Aorta (tissue), 5 donors: ENCODE results near the gene DOCK9. TPM values are rescaled to one million over a fixed set of nuclear protein-coding genes. Genes with fewer than 3 reads are reported as not detected.

ENCODE experiments used
- ATAC-seq: fragments of 200-7000 bp; cut with Tn5 transposase; one replicate; pipeline ENCODE4 v1.9.1; 2022; ENCODE audit warnings: moderate library complexity; ENCODE audit not compliant: low FRiP score
- DNase-seq, 2 donors: peaks; one replicate each; pipeline ENCODE4 v3.0.0-alpha.2; 2020
- H3K27ac ChIP-seq, 2 donors: one replicate each; pipeline ENCODE4 v1.5.1; 2013; ENCODE audit warnings: low read length in 2 of 2, mild to moderate bottlenecking in 2 of 2, moderate library complexity in 2 of 2, control low read depth in 1 of 2, inconsistent platforms in 1 of 2, low read depth in 1 of 2
- H3K27me3 ChIP-seq, 2 donors: one replicate each; pipeline ENCODE4 v1.6.1; 2013; ENCODE audit warnings: control low read depth in 1 of 2, low read length in 1 of 2, mild to moderate bottlenecking in 1 of 2, moderate library complexity in 1 of 2; ENCODE audit not compliant: insufficient read depth in 2 of 2, control insufficient read depth in 1 of 2
- H3K36me3 ChIP-seq, 2 donors: one replicate each; pipeline ENCODE4 v1.6.1; 2013; ENCODE audit warnings: control low read depth in 1 of 2, low read length in 1 of 2, mild to moderate bottlenecking in 1 of 2; ENCODE audit not compliant: insufficient read depth in 2 of 2, control insufficient read depth in 1 of 2
- H3K4me1 ChIP-seq, 2 donors: one replicate each; pipeline ENCODE4 v1.6.1; 2013; ENCODE audit warnings: low read length in 2 of 2, control low read depth in 1 of 2, mild to moderate bottlenecking in 1 of 2, moderate library complexity in 1 of 2; ENCODE audit not compliant: insufficient read depth in 2 of 2, control insufficient read depth in 1 of 2
- H3K4me3 ChIP-seq, 2 donors: one replicate each; pipeline ENCODE4 v1.5.1; 2013; ENCODE audit warnings: low read length in 2 of 2, control low read depth in 1 of 2, mild to moderate bottlenecking in 1 of 2
- H3K9me3 ChIP-seq: one replicate; pipeline ENCODE4 v1.6.1; 2013; ENCODE audit warnings: mild to moderate bottlenecking, low read length; ENCODE audit not compliant: control insufficient read depth
- WGBS, 2 donors: extraction: QIAGEN DNeasy Blood & Tissue Kit; methylation state at CpG; one replicate each; pipeline ENCODE4 v1.1.7; 2013; 5-methylcytosine and 5-hydroxymethylcytosine counted together
- intact Hi-C, 2 donors: fragments of 100-400 bp; cut with DNase I; formaldehyde crosslinking; loops; one replicate each; pipeline versions ENCODE4 v1.14.2 to v1.15.0; 2022
- polyA plus RNA-seq, 2 donors: library from polyadenylated mRNA; stranded (reverse); fragments of 200-250 nt; gene quantifications; one replicate each; pipeline ENCODE4 v1.2.3, GENCODE V29; 2013
- total RNA-seq, 2 donors: library from RNA; stranded (reverse); fragmentation: NEBNext Ultra II Directional; extraction: Animal tissue kit (Norgen Biotek cat#: 25700); gene quantifications; one replicate each; pipeline ENCODE4 v1.2.1, GENCODE V29; 2021
- donor health status: healthy with polysubstance abuse.
- donor health status: Bipolar disorder and iron deficiency.
- donor health status: DM: no; HTN: no; CAD: no.
- donor health status: DM: no; HTN: no; CAD: no.
- donor health status: DM: yes; HTN: yes; CAD: no.

DOCK9 gene
- total and polyA plus RNA-seq, 4 donors, result 9.1 to 107 (median 43.8) TPM

GRCh38 chr13:98792785-98793495 lies 184.9 kb downstream of the DOCK9 start:
- DNase-seq (no peak), ATAC-seq (no peak)
- Histone ChIP-seq H3K9me3 (no peaks in the 10 kb centered on the region), H3K36me3 (peaks cover 2 to 8% of the 10 kb centered on the region in 2 donors), H3K4me1 (no peaks in the 10 kb centered on the region), H3K27me3 (no peaks in the 10 kb centered on the region), H3K4me3 (no peak overlapping the region), H3K27ac (no peak overlapping the region)
- WGBS, 2 donors, result 87 to 88% methylated on average over 11 of the region's 11 CpGs
- intact Hi-C loops, result no loop called here

GRCh38 chr13:98792321-98792720 lies 185.5 kb downstream of the DOCK9 start:
- intact Hi-C loops, result no loop called here
- Histone ChIP-seq H3K4me1 (no peaks in the 10 kb centered on the region), H3K4me3 (no peak overlapping the region), H3K27me3 (no peaks in the 10 kb centered on the region), H3K9me3 (no peaks in the 10 kb centered on the region), H3K27ac (no peak overlapping the region), H3K36me3 (peaks cover 2 to 8% of the 10 kb centered on the region in 2 donors)
- ATAC-seq, result no peak
- 85 to 89% methylated on average over 9 of the region's 9 CpGs for whole genome bisulfite sequencing, 2 donors
- no peak for DNase-seq

DNA sequence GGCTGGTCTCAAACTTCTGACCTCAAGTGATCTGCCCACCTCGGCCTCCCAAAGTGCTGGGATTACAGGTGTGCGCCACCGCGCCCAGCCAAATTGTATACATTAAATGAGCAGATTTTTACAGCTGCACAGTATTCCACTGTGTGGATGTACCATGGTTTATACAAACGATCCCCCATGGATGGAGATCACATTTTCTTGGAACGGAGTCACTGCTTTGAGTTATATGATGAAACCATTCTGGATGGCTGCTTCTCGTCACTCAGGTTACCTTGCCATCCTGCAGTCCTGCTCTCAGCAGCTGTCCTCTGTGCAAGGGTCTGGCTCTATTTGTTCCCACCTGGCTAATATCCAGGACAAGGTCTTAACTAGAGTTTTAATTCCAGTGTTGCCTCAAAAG lies 186.3 kb downstream of the DOCK9 start:
- ATAC-seq, result no peak
- Histone ChIP-seq H3K9me3 (no peaks in the 10 kb centered on the region), H3K4me1 (no peaks in the 10 kb centered on the region), H3K36me3 (peaks cover 2 to 5% of the 10 kb centered on the region in 2 donors), H3K4me3 (no peak overlapping the region), H3K27me3 (no peaks in the 10 kb centered on the region), H3K27ac (no peak overlapping the region)
- no peak for DNase-seq
- 90 to 92% methylated on average over 7 of the region's 7 CpGs for WGBS, 2 donors
- intact Hi-C loops, result no loop called here

- no peaks in the 10 kb centered on the region for H3K4me1 ChIP-seq
- peaks cover 1% of the 10 kb centered on the region for H3K9me3 ChIP-seq
- no peak for DNase-seq
- no peak overlapping the region for H3K4me3 ChIP-seq
- no peaks in the 10 kb centered on the region for H3K27me3 ChIP-seq
- ATAC-seq, result no peak
- no peak overlapping the region for H3K27ac ChIP-seq
- WGBS, 2 donors, result 89 to 90% methylated on average over 9 of the region's 9 CpGs
- no peaks in the 10 kb centered on the region for H3K36me3 ChIP-seq
- intact Hi-C loops, result no loop called here
Measured at GRCh38 chr13:98787996-98788395, 189.9 kb downstream of the DOCK9 start.

- intact Hi-C loops, result no loop called here
- 76 to 81% methylated on average over 10 of the region's 10 CpGs for WGBS, 2 donors
- H3K9me3 ChIP-seq, result peaks cover 1% of the 10 kb centered on the region
- no peaks in the 10 kb centered on the region for H3K36me3 ChIP-seq
- no peaks in the 10 kb centered on the region for H3K27me3 ChIP-seq
- no peak for ATAC-seq
- H3K27ac ChIP-seq, result no peak overlapping the region
- DNase-seq, result no peak
- H3K4me3 ChIP-seq, result no peak overlapping the region
- H3K4me1 ChIP-seq, result no peaks in the 10 kb centered on the region
Measured at GRCh38 chr13:98787173-98787572, 190.7 kb downstream of the DOCK9 start.

DNA sequence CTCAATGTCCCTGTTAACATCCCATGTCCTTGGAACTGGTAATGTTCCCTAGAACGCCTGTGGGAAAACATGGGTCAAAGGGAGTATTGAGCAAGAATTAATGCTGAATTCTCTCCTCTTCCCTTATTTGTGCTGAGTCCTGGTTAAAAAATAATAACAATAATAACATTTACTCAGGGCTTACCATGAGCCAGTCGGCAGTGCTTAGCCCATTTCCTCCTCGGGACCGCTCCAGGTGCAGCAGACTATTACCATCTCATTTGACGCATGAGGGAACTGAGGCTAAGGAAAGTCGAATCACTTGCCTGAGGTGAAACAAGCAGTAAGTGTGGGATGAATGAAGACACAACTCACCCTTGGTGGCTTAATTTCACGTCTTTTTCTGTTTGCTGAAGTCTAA lies 191.8 kb downstream of the DOCK9 start:
- DNase-seq (no peak), ATAC-seq (no peak)
- H3K36me3 ChIP-seq, result no peaks in the 10 kb centered on the region
- H3K4me1 ChIP-seq, result no peaks in the 10 kb centered on the region
- no peak overlapping the region for H3K27ac ChIP-seq
- H3K27me3 ChIP-seq, result no peaks in the 10 kb centered on the region
- intact Hi-C loops, result no loop called here
- peaks cover 4% of the 10 kb centered on the region for H3K9me3 ChIP-seq
- no peak overlapping the region for H3K4me3 ChIP-seq
- 74 to 80% methylated on average over 7 of the region's 7 CpGs for WGBS, 2 donors

GRCh38 chr13:98785405-98785804 lies 192.5 kb downstream of the DOCK9 start:
- DNase-seq, result no peak
- H3K9me3 ChIP-seq, result peaks cover 4% of the 10 kb centered on the region
- no peaks in the 10 kb centered on the region for H3K27me3 ChIP-seq
- intact Hi-C loops, result no loop called here
- no peaks in the 10 kb centered on the region for H3K36me3 ChIP-seq
- H3K27ac ChIP-seq, result no peak overlapping the region
- ATAC-seq, result peak; percentile 23
- H3K4me3 ChIP-seq, result no peak overlapping the region
- no peaks in the 10 kb centered on the region for H3K4me1 ChIP-seq
- 86% methylated on average over 10 of the region's 10 CpGs for WGBS, 2 donors

GRCh38 chr13:98784666-98785065 lies 193.2 kb downstream of the DOCK9 start:
- Histone ChIP-seq H3K27me3 (no peaks in the 10 kb centered on the region), H3K36me3 (no peaks in the 10 kb centered on the region), H3K4me3 (no peak overlapping the region), H3K4me1 (no peaks in the 10 kb centered on the region), H3K27ac (no peak overlapping the region), H3K9me3 (peaks cover 4% of the 10 kb centered on the region)
- DNase-seq (no peak), ATAC-seq (no peak)
- WGBS, 2 donors, result 93% methylated on average over 8 of the region's 8 CpGs
- intact Hi-C loops, result no loop called here

DNA sequence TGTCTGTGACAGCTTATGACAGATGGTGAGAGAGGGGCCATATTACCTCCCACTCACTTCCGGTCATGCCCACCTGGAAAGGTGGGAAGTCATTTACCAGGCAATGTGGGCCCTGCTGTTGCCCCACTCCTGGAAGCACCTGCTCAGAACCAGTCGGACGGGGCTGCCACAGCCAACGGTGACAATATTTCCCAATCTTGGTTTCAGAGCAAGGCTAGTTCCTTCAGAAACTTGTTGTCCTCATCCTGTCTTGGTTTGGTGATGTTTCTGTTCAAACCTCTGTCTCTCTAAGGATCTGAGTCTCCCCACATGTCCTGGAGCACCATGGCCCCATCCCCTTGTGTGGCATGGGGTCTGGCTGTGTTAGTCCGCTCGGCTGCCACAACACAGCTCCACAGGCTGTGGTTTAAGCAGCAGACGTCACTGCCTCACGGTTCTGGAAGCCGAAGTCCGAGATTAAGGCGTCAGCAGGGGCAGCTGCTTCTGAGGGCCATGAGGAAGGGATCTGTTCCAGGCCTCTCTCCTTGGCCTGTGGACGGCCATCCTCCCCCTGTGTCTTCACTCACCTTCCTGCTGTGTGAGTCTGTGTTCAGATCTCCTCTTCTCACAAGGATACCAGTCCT lies 193.9 kb downstream of the DOCK9 start:
- ATAC-seq (no peak), DNase-seq (no peak)
- Histone ChIP-seq H3K36me3 (no peaks in the 10 kb centered on the region), H3K27ac (no peak overlapping the region), H3K9me3 (peaks cover 4% of the 10 kb centered on the region), H3K4me1 (no peaks in the 10 kb centered on the region), H3K27me3 (no peaks in the 10 kb centered on the region), H3K4me3 (no peak overlapping the region)
- intact Hi-C loops, result no loop called here
- 87 to 92% methylated on average over 12 of the region's 12 CpGs for WGBS, 2 donors
